ENCODE results near the gene COPB1.

- TF ChIP-seq CTCF (conservative IDR thresholded peaks at IDR 0.05; ENCODE audit: low read depth, low read length) (no peak), EZH2 (IDR thresholded peaks at IDR 0.05; ENCODE audit: borderline replicate concordance, low read depth, low read length, poor library complexity, severe bottlenecking) (no peak)
Measured at GRCh38 chr11:14463623-14464022, 36.0 kb downstream of the COPB1 start.
